Activated CD8-positive, alpha-beta memory T cell treated with anti-CD3 and anti-CD28 coated beads, Interleukin-2, amount 50 U/mL, for 1 hour (primary cell): ENCODE measurements around the gene BASP1.
"Not testable (repeated sequence)": the region's sequence is repeated elsewhere in the genome, so short reads cannot be mapped to it uniquely, and the experiment has no call there.

ENCODE experiments used
- DNase-seq: peaks from one replicate; pipeline ENCODE4 v3.0.0-alpha.2; 2020; ENCODE audit errors: extremely low read depth

BASP1 gene

DNA sequence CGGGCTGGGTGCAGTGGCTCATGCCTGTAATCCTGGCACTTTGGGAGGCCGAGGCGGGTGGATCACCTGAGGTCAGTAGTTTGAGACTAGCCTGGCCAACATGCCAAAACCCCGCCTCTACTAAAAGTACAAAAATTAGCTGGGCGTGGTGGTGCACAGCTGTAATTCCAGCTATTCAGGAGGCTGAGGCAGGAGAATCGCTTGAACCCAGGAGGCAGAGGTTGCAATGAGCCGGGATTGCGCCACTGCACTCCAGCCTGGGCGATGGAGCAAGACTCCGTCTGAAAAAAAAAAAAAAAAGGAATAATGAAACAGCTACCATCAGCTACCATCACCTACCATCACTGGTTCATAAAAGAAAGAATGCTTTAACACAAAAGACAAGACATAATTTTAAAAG, 25.9 kb upstream of the BASP1 start:
- not testable (repeated sequence) for DNase-seq

DNA sequence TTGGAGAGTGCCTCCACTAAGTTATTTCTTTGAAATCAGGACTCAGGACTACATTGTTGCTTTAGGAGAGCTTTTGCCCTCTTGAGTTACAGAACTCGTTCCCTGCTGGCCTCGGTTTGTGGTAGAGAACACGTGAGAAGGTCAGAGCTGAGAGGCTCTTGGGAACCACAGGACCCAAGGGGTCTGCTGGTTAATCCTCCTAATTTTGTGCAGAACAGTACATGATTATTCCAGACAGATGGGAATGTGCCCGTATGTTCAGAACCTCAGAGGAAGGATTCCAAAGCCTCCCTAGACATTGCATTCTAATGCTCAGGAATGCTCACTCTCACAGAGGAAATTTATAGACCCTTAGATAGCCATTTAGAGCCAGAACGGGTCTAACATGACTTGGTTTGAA, 25.2 kb upstream of the BASP1 start:
- DNase-seq, result no peak

DNA sequence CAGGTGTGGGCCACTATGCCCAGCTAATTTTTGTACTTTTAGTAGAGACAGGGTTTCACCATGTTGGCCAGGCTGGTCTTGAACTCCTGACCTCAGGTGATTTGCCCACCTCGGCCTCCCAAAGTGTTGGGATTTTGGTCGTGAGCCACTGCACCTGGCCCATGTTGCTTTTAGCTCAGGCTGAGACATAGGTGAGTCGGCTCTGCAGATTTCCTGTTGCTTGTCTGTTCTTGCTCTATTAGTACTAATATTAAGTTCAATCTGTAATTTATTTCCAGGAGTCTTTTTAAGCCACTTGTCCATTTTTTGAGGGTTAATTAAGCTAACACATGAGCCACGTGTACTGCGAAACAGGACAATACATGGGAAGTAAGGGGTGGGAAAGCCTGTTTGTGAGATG, 21.4 kb upstream of the BASP1 start:
- no peak for DNase-seq

DNA sequence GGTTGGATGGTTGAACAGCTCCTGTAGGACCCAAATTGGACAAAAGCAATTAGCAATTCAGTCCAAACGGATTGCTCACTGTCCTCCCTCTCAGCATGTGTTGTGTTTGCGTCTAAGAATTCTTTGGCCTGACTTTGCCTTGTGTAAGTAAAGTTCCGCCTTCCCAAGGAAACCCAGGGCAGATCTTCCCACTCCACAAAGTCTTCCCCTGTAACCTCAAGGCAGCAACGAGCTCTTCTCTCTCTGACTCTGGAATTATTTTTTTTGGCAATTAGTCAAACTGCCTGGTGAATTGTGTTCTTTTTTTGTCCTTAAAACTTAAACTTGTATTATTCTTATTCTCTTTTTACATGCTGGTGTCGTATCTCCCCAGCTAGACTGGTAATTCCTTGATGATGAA, 20.7 kb upstream of the BASP1 start:
- no peak for DNase-seq

- DNase-seq, result no peak
Measured at GRCh38 chr5:17203329-17204132, 13.9 kb upstream of the BASP1 start.

DNA sequence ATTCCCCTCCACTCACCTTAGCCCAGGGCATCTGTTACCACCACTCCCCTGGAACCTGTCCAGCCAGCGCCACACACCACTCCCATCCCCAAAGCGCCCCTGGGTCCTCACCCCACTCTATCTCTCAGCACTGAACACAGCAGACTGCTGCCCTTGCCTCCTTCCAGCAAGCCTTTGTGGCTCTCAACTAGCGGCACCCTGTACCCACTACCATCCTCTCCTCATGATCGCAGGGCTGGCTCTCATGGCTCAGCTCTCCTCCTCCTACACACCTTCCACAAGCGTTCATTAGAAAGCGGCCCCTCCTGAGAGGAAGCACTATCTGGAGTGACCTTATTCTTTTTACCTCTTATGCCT, 13.3 kb upstream of the BASP1 start:
- no peak for DNase-seq

- DNase-seq, result no peak
Measured at GRCh38 chr5:17206021-17206420, 11.4 kb upstream of the BASP1 start.

GRCh38 chr5:17212191-17212590, 5.2 kb upstream of the BASP1 start:
- DNase-seq, result no peak

GRCh38 chr5:17212996-17213395, 4.4 kb upstream of the BASP1 start:
- no peak for DNase-seq

- DNase-seq, result no peak
Measured at GRCh38 chr5:17213938-17214337, 3.5 kb upstream of the BASP1 start.

DNA sequence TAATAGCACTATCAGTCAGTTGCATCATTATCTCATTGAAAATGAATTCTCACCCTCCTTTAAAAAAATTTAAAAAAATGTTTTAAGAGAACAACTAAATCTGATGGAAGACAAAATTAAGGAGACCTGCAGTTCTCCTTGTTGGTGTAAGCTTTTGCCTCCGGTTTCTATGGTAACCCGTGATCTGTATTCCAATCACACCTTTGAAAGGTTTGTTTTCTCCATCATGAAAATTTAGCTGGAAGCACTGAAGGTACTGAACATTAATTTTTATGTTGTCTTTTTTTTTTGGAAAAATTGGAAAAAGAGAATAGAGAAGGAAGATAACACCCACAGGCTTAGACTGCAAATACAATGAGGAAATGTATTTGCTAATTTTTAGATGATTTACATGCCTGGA, 2.5 kb upstream of the BASP1 start:
- no peak for DNase-seq

DNA sequence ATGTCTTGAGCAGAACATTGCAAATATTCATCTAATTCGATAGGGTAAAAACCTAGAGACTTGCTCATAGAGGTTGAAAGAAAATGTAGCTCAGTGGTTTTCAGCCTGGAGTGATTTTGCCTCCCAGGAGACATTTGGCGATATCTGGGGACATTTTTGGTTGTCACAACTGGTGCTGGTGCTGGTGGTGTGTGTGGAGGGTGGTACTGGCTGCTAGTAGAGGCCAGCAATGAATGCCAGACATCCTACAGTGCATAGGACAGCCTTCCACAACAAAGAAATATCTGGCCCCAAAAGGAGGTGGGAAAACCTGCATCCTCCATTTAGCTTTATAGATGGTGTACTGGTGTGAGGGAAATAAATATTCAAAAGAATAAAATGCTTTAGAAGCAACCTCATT, 2.1 kb upstream of the BASP1 start:
- DNase-seq, result no peak

DNA sequence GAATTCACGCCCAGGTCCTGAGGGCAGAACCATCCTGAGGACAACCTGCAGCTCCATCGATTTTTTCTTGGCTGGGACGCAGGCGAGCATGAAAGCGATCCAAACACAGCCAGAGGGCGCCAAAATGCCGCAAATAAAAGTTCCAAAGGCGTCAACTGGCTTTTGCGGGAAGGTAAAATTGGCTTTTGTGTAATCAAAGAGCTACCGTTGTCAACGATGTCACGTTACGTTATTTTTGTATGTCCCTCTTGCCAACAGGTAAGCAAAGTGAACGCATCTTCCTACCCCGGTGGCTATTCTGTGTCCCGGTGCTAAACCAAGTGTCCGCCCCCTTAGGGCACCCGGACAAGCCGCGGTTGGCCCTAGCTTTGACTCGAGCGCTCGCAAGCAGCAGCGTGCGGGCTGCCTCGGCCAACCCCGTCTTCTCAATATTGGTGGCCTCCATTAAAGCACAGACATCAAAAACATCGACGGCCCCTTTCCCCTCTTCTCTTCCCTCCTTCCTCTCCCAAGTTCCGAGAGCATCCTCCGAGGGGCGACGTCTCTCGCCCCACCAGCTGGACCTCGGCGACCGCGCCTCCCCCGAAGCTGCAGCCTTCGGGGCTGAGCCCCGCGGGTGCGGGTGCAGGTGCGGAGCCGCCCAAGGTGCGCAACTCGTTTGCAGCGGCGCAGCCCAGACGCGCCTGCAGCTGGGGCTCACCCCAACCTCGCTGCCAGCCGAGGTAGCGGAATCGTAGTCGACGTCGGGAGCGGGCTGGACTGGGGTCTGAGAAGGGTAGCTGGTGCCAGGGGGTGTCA, 1.1 kb upstream of the BASP1 start:
- DNase-seq, result no peak

- DNase-seq, result no peak
Measured at GRCh38 chr5:17216974-17217492, 398 bp upstream of the BASP1 start.

DNA sequence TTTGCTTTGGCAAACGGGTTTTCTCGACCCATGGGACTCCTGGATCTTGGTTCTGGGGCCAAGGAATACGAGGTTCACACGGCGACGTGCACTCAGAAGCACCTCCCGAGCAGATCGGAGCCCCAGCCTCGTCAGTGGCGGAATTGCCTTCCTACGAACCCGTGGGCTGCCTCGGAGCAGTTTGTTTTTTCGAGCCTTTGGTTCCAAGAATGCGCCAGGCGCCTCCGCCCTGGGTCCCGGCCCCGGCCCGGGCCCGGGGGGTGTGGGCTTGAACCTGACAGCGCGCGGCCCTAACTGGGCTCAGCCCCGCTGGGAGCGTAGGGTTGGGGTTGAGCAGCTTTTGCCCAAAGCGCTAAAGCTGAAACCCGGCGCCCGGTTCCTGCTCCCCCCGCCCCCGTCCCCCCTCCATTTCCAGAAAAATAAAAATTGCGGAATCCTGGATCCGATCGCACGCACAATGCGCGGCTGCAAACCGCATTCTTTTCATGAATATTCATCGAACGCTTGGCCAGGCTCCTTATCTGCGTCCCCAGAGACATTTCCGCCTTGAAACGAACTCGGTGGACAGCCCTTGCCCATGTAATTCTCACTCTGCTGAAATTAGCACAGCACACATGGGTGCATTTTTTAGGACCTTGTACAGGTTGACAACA, 1.0 kb downstream of the BASP1 start:
- no peak for DNase-seq

DNA sequence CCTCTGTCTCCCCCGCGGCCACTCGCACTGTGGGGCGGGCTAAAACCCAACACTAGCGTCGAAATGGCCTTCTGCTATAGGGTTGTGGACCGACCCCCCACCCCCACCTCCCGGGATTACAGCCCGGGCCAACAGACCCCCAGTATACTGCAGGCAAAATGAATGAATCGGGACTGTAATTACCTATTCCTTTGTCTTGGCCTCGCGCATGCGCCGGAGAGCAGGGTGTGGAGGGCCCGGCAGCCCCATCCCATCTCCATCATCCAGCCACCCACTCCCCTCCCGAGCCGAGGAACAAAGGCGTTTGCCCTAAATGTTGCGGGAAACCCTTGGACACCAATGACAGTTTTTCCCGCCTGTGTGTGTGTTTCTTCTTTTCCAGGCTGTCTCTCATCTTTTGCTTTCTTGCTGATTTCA, 1.6 kb downstream of the BASP1 start:
- no peak for DNase-seq

GRCh38 chr5:17219469-17219868, 2.0 kb downstream of the BASP1 start:
- no peak for DNase-seq

DNA sequence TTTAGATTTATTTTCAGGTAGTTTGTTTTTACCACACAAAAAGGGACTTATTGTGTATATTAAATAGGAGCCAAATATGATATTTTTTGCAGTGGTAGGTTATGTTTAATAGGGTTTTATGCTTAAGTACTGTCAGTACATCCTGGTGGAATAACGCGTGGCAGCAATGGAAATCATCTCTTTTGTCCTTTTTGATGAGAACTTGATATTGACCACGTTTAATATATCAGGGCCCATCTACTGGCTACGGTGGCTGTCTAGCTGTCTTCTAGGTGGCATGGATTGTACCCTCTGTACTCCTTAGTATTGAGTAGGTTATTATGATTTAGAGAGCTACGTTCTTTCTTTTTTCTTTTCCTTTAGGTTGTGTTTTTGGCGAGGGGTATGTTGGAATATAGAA, 2.6 kb downstream of the BASP1 start:
- DNase-seq, result no peak

DNA sequence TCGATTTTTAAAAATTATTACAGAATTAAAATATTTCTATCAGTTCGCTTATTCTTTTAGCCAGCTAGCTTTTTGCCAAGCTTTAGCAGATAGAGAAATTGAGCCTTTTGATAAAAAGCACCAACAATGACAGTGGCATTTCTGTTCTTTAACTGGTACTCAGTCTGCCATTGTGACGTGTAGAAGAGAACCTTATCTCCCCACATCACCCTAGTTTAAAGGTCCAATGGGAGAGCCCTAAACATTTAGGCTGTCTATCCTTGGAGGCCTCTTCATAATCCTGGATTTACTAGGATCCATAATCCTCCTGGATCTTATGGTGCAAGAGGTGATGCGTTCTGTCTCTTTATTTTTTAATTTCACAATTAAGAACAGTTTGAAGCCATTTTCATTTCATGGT, 3.0 kb downstream of the BASP1 start:
- DNase-seq, result no peak

DNA sequence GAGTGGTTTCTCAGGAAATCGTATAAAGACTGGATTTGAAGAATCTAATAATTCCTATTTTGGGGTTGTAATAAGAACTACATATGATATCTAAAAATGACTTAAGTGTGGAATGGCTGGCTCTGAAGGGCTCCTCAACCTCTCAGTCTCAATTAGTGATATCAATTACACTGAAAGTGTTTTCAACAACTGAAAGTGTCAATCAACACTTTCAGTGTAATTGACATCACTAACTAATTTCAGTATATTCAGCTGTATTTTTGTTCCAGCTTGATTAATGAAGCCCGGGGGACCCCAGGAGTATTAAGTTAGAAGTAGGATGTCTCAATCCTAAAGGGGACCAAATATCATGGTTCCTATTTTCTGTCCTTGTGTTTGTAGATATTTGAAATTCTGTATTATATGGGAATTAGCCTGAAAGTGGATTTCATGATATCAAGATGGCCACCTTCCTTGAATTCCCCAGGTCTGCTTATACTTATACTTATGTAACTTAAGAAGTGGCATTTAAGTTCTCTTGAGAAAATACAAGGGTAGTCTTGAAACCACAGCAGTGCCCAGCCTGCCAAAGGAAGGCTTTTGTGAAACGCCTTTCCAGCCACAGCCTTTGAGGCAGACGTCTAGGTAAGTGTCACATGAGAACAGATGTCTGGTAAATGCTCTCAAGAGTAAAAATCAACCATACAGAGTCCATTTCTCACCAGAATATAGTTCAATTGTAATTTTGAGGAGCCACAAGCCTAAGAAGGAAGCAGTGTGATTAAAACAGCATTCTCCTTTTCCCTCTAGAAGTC, 4.6 kb downstream of the BASP1 start:
- DNase-seq, result no peak

DNA sequence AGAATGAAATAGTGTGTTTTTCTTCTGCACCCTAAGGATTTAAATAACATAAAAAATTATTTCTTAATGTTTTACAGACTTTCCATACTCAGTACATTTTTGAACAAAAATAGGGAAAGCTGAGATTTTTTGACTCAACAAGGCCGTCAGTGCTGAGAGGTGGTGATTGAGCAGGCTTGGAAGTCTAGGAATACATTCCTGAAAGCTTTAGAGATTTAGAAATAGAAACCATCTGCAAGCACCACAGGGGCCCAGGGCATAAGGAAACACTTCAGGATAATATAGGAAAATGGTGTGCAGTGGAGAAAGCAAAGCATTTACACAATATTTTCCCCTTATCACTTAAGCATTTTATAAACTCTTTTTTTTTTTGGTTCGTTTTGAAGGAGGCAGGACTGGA, 5.2 kb downstream of the BASP1 start:
- DNase-seq, result no peak
